ENCODE results near the gene PIGH. TPM values are rescaled to one million over a fixed set of nuclear protein-coding genes. Genes with fewer than 3 reads are reported as not detected.
"Not testable (repeated sequence)": the region's sequence is repeated elsewhere in the genome, so short reads cannot be mapped to it uniquely, and the experiment has no call there.

PIGH gene
- total RNA-seq, 1 experiment from 2014 or later = 18.4 TPM

DNA sequence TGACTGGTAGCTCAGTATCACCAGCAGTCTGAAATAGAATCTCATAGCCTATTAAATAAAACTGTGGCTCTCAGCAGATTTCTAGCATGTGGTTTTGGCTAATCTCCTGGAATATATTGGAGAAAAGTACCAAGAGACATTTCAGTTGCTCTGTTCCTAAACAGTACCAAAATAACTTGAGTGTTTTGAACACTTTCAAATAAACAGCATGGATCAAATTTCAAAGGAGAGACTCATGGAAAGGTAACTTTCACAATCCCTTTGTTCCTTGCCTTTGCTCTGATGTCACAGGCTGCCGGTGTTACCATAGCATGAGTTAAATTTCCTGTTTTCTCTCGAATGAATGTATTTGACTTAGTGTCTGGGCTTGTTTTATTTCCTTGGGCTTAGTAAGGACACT, 23.0 kb upstream of the PIGH start:
- no peak for DNase-seq

DNA sequence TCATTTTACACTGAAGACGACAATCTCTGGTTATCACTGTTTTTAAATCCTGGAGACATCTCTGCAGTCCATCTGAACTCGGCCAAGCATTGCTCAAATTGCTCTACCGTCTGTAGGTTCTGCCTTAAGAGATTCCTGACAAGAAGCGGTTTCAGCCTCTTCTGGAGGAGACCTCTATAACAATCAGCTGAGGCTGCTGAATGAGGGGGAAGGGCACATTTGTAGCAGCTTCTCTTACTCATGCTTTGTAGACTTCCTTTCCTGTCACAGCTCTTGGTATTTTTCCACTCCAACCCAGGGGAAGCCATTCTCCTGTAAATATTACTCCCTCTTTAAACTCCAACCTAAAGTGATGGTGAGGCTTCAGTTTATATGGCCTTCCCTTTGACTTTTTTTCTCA, 22.6 kb upstream of the PIGH start:
- H3K27ac ChIP-seq = no peak overlapping the region
- DNase-seq = no peak
- H3K4me1 ChIP-seq = no peaks in the 10 kb centered on the region
- no peak overlapping the region for H3K4me3 ChIP-seq
- no peaks in the 10 kb centered on the region for H3K36me3 ChIP-seq
- H3K27me3 ChIP-seq = no peaks in the 10 kb centered on the region
- no peaks in the 10 kb centered on the region for H3K9me3 ChIP-seq (replicated peaks)

More for the DNA sequence above, 23.0 kb upstream of the PIGH start:
- H3K27me3 ChIP-seq = no peaks in the 10 kb centered on the region
- H3K36me3 ChIP-seq = no peaks in the 10 kb centered on the region
- no peak overlapping the region for H3K27ac ChIP-seq
- H3K4me1 ChIP-seq = no peaks in the 10 kb centered on the region
- H3K9me3 ChIP-seq (replicated peaks) = no peaks in the 10 kb centered on the region
- H3K4me3 ChIP-seq = no peak overlapping the region

DNA sequence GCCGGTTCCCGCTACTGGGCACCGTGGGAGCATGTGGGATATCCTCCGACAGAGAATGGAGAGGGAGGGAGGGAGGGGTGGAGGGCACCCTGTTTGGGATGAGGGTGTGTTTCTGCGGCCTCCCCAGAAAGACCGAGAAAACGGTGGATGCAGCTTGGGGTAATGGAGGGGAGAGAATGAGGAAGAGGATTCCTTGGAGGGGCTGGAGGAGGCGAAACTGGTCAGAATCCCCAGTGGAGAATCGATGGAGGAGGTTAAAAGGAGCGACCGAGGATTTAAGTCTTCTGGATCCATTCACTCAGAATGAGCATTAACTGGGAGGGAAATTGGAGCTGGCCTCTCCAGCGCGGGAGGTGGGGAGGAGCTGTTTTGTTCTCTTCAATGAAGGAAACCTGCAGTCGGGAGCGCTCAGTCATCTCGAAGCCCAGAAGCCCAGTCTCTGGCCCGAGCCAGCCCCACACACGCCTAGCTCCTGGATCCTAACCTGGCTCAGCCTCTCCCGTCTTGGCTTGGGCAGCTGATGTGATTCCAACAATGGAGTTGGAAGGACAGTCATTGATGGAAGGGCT, 20.2 kb upstream of the PIGH start:
- Histone ChIP-seq H3K27me3 (no peaks in the 10 kb centered on the region), H3K4me3 (peak overlapping the region; percentile 67), H3K36me3 (no peaks in the 10 kb centered on the region), H3K4me1 (no peaks in the 10 kb centered on the region), H3K9me3 (replicated peaks) (no peaks in the 10 kb centered on the region), H3K27ac (no peak overlapping the region)
- peak; percentile 7 to 37 for DNase-seq

DNA sequence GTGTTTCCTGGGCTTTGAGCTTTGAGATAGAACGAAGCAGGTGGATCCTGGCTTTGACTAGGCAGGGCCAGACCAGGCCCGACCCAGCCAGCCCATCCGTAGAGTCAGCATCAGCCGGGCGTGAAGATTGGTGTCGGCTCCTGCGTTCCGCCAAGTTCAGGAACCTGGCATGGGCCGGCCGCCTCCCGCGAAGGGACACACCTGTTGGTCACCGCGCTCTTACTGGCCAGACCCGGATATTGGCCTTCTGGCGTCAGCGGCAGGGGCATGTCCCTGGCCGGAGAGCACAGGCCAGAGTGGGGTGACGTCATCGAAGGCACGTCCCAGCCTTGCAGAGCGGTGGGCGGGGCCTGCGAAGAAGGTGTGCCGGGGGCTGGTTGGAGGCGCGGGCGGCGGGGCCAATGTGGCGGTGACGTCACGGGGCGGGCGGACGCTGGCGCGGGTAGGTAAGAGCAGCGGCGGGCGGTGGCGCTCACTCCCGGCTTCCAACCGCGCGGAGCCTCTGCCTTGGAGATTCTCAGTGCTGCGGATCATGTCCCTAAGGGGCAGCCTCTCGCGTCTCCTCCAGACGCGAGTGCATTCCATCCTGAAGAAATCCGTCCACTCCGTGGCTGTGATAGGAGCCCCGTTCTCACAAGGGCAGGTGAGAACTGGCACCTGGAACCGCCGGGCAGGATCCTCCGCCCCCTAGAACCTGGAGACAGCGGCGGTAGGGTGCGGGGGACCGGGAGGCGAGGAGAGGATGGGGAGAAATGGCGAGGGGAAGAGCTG, 19.6 kb upstream of the PIGH start, which contains the start of gene ARG2:
ARG2 (plus strand) TSS at position 475 of the 771 bp plus-strand sequence; CDS start at position 533, 58 bp downstream.
- Histone ChIP-seq H3K36me3 (no peaks in the 10 kb centered on the region), H3K27ac (peak within 1 kb of the TSS; percentile 22; the same call in 1 of the 2 replicates), H3K9me3 (replicated peaks) (no peaks in the 10 kb centered on the region), H3K4me1 (no peaks in the 10 kb centered on the region), H3K4me3 (peak within 1 kb of the TSS; percentile 67), H3K27me3 (no peaks in the 10 kb centered on the region)
- peak; percentile 89 to 93 for DNase-seq

DNA sequence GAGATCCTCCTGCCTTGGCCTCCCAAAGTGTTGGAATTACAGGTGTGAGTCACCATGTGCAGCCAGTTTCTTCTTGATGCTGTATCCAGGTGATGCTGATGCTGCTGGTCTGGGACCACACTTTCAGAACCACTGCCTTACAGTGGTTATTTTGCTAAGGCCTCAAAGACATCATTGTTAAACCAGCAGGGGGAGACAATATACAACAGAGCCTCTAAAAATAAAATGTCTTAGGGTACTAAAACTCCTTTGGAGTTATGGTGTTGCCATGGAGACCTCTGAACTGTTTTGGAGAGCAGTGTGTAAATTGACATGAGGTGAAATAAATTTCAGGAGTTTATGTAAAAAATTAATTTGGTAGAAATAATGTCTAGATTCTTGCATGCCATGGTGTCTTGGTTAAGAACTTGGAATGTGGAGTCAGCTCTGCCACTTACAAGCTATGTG, 18.6 kb upstream of the PIGH start:
- Histone ChIP-seq H3K27ac (no peak overlapping the region), H3K9me3 (replicated peaks) (no peaks in the 10 kb centered on the region), H3K36me3 (no peaks in the 10 kb centered on the region), H3K4me3 (no peak overlapping the region), H3K27me3 (no peaks in the 10 kb centered on the region), H3K4me1 (no peaks in the 10 kb centered on the region)
- DNase-seq = peak in 1 of 2 experiments; percentile 66

DNA sequence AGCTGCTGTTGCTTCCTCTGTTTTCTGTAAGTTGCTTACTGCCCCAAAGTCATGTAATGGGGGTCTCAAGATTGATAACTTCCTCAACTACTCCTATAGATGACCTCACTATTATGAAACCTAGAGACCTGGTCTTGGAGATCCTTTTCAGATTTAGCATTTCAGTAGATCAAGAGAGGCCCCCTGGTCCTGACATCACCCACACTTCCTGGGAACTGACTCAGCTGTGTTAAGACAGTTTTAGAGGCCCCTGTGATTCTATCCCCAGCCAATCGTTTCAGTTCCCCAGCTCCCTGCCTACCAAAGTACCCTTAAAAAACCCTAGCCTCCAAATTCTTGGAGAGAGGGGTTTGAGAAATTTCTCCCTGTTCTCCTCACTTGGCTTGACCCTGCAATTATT, 10.4 kb upstream of the PIGH start:
- no peak for DNase-seq
- Histone ChIP-seq H3K4me3 (no peak overlapping the region), H3K27me3 (no peaks in the 10 kb centered on the region), H3K27ac (no peak overlapping the region), H3K4me1 (no peaks in the 10 kb centered on the region), H3K36me3 (no peaks in the 10 kb centered on the region), H3K9me3 (replicated peaks) (no peaks in the 10 kb centered on the region)

DNA sequence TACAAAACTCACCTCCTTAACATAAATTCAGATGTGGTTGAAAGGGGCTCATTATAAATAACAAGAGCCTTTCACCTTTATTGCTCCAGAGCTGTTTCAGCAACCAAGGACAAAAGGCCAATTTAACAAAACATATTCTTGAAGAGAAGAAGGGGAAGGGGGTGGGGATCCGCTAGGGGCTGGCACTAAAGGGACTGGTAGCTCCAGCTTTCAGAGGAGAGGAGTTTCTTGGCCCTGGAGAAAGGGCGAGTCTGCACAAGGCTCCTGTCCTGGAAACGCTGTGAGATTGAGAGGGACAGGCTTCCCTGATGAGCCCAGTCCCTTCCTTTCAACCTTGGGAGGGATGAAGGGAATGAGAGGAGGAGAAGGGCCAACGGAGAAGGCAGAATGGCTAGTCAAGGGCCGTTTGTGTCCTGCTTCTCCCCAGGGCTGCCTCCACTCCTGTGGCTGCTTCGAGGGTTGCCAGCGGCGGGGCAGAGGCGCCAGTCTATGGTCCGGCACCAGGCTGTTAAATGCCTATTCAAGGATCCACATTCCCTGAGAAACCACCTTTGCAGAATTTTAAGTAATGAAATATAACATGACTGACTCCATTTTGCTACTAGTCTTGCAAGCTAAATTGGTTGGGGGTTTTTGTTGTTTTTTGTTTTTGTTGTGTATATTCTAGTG, 9.7 kb upstream of the PIGH start:
- Histone ChIP-seq H3K4me3 (no peak overlapping the region), H3K9me3 (replicated peaks) (no peaks in the 10 kb centered on the region), H3K36me3 (no peaks in the 10 kb centered on the region), H3K27ac (no peak overlapping the region), H3K4me1 (no peaks in the 10 kb centered on the region), H3K27me3 (no peaks in the 10 kb centered on the region)
- no peak for DNase-seq

DNA sequence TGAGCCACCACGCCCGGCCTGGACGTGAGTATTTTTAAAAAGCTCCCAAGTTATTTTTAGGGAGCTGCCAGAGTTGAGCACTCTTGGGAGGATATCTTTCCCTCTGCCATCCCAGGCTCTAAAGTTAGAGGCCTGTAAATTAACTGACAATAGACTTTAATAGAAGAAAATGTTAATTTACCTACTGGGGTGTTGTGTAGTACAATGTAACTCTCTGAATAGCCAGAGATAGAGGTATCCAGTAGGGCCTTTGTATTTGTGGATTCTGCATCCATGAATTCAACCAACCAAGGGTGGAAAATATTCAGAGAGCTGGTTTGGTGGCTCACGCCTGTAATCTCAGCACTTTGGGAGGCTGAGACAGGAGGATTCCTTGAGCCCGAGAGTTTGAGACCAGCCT, 7.6 kb upstream of the PIGH start:
- Histone ChIP-seq H3K9me3 (replicated peaks) (no peaks in the 10 kb centered on the region), H3K27ac (no peak overlapping the region), H3K4me3 (no peak overlapping the region), H3K27me3 (no peaks in the 10 kb centered on the region), H3K4me1 (no peaks in the 10 kb centered on the region), H3K36me3 (no peaks in the 10 kb centered on the region)
- no peak for DNase-seq

DNA sequence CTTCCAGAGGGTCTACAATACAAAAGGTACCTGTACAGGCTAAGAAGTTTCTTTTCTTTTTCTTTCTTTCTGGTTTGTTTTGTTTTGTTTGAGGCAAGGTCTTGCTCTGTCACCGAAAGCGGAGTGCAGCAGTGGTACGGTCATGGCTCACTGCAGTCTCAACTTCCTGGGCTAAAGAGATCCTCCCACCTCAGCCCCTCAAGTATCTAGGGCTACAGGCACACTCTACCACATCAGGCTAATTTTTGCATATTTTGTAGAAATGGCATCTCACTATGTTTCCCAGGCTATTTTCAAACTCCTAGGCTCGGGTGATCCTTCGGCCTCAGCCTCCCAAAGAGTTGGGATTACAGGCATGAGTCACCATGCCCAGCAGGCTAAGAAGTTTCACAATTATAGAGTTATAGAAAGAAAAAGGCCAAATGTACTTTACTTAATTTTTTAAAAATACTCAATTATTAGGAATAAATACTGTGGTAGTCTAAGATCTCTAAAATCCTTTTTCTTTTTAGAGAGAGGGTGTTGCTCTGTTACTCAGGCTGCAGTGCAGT, 3.0 kb upstream of the PIGH start:
- Histone ChIP-seq H3K36me3 (no peaks in the 10 kb centered on the region), H3K27ac (no peak overlapping the region)

DNA sequence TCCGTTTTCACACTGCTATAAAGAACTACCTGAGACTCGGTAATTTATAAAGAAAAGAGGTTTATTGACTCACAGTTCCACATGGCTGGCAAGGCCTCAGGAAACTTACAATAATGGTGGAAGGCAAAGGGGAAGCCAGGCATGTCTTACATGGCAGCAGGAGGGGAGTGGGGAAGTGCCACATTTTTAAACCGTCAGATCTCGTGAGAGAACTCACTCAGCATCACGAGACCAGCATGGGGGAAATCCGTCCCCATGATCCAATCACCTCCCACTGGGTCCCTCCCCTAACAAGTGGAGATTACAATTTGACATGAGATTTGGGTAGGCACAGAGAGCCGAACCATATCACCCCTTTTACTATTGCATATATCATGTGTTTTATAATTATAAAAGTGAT, 2.0 kb upstream of the PIGH start:
- Histone ChIP-seq H3K4me1 (no peaks in the 10 kb centered on the region; the same call in 1 of the 2 replicates), H3K4me3 (no peak overlapping the region), H3K27ac (no peak overlapping the region), H3K27me3 (no peaks in the 10 kb centered on the region), H3K9me3 (replicated peaks) (no peaks in the 10 kb centered on the region), H3K36me3 (no peaks in the 10 kb centered on the region)
- no peak for DNase-seq

More for the DNA sequence above, 3.0 kb upstream of the PIGH start:
- no peak for DNase-seq
- H3K27me3 ChIP-seq = no peaks in the 10 kb centered on the region
- no peaks in the 10 kb centered on the region for H3K9me3 ChIP-seq (replicated peaks)
- H3K4me1 ChIP-seq = no peaks in the 10 kb centered on the region; the same call in 1 of the 2 replicates
- H3K4me3 ChIP-seq = no peak overlapping the region

DNA sequence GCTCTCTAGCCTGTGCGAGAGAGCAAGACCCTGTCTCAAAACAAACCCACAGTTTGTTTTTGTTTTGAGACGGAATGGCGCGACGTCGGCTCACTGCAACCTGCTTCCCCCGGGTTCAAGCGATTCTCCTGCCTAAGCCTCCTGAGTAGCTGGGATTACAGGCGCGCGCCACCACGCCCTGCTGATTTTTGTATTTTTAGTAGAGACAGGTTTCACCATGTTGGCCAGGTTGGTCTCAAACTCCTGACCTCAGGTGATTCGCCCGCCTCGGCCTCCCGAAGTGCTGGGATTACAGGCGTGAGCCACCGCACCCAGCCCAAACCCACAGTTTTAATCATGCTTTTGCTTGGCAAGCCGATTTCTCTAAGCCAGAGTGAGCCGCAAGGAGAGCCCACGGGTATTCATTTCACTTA, 500 bp upstream of the PIGH start:
- H3K4me3 ChIP-seq = peak overlapping the region; percentile 81
- not testable (repeated sequence) for H3K27me3 ChIP-seq; H3K4me1 ChIP-seq; H3K36me3 ChIP-seq; H3K9me3 ChIP-seq (replicated peaks); DNase-seq
- peak overlapping the region; percentile 13; the same call in 1 of the 2 replicates for H3K27ac ChIP-seq

DNA sequence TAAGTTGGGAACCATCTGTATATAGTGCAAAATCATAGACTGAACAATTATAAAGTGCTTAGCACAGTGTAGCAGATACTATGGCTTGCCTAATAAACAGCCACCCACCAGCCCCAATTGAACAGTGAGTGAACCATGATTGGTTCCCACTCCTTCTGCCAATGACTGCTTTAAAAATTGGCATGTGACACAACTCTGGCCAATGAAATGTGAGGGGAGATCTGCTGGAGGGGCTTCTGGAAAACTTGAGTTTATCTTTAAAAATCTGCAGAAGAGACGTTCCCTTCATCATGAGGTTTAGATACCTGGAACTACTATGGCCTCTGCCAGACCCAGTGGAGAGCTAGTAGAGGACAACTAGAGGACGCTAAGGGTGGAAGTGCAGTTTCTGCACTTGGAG, 4.7 kb downstream of the PIGH start:
- no peaks in the 10 kb centered on the region for H3K27me3 ChIP-seq
- H3K9me3 ChIP-seq (replicated peaks) = no peaks in the 10 kb centered on the region
- no peak overlapping the region for H3K27ac ChIP-seq
- no peak overlapping the region for H3K4me3 ChIP-seq
- no peak for DNase-seq
- H3K36me3 ChIP-seq = no peaks in the 10 kb centered on the region
- H3K4me1 ChIP-seq = no peaks in the 10 kb centered on the region; the same call in 1 of the 2 replicates

DNA sequence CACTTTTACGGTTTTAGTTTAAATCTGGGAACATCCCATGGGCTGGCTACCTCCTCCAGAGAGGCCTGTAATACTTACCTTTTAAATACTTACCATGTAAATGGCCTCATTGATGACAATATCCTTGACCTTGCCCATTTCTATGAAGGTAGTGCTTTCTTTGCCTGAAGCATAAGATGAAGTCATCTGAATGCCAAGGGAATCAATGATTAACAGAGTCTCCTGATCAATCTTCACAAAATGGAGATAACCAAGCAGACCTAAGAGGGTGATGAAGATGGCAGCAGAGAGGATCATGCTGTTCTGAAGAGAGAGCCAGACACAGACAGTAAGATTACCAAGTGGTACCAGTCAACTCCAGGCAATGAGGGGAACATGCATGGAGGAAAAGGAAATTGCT, 6.4 kb downstream of the PIGH start:
- not testable (repeated sequence) for H3K4me1 ChIP-seq; DNase-seq; H3K27me3 ChIP-seq; H3K9me3 ChIP-seq (replicated peaks); H3K27ac ChIP-seq; H3K4me3 ChIP-seq; H3K36me3 ChIP-seq

DNA sequence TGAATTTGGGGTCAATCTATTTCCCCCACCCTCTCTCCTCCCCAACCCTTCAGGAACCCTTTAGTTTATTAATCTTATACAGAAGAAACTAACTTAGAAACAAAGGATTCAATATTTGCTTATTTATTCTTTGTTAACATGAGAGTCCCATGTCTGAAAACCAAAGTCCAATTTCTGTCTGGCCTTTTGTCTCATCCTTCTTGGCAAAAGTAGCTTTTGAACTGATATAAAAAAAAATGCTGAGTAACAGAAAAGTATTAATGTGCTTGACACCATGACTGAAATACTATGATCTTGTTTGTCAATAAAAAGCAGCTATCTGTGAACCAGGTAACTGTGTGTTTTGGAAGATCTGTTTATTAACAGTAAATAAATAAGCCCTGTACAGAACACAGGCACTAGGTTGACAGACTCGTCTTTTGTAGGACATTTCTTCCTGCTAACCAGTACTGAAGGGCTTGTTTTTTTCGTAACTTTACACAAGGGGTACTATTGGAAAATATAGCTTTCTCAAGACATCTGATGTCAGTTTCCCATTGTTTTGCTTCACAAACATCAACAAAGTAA, 10.8 kb downstream of the PIGH start:
- no peaks in the 10 kb centered on the region for H3K27me3 ChIP-seq
- DNase-seq = no peak
- H3K4me3 ChIP-seq = no peak overlapping the region
- H3K36me3 ChIP-seq = no peaks in the 10 kb centered on the region
- H3K9me3 ChIP-seq (replicated peaks) = no peaks in the 10 kb centered on the region
- H3K4me1 ChIP-seq = peaks cover 2% of the 10 kb centered on the region; the same call in 1 of the 2 replicates
- no peak overlapping the region for H3K27ac ChIP-seq

DNA sequence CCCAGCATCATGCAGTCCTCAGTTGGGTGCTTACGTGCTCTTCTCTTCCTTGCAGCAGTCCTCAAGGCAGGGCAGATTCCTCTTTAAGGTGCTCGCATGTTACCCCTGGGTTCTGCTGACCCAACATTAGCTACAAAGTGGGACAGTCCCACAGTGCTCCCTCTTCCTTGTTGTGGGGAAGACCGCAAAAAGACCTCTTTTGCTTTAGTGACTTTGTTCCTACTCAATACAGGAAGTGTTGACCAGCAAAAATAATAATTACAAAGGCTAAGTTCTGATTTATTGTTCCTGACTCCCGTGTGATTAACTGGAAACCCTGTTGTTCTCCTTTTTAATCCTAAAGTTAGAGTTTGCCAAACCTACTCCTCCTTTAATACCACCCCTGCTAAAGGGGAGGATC, 13.7 kb downstream of the PIGH start:
- H3K27me3 ChIP-seq = no peaks in the 10 kb centered on the region
- H3K27ac ChIP-seq = no peak overlapping the region
- no peak for DNase-seq
- peaks cover 4% of the 10 kb centered on the region; the same call in 1 of the 2 replicates for H3K4me1 ChIP-seq
- H3K4me3 ChIP-seq = no peak overlapping the region
- no peaks in the 10 kb centered on the region for H3K9me3 ChIP-seq (replicated peaks)
- no peaks in the 10 kb centered on the region for H3K36me3 ChIP-seq
